Right lobe of liver (tissue), 6 donors: Measurements from ENCODE around the gene XRCC2. TPM values are rescaled to one million over a fixed set of nuclear protein-coding genes. Genes with fewer than 3 reads are reported as not detected.

Source experiments
- ATAC-seq, 4 donors: fragments of 200-7000 bp; cut with Tn5 transposase; one replicate each; pipeline ENCODE4 v1.9.1; 2020; ENCODE audit warnings: mild to moderate bottlenecking in 4 of 4, moderate library complexity in 4 of 4
- DNase-seq, 3 donors: peaks; one replicate each; pipeline ENCODE4 v3.0.0-alpha.2; 2020
- H3K27ac ChIP-seq, 3 donors: fragments of 200-600 bp; one replicate each; pipeline ENCODE4 v1.8.0; 2022
- H3K27me3 ChIP-seq, 2 donors: fragments of 200-600 bp; one replicate each; pipeline ENCODE4 v1.8.0; 2022
- H3K36me3 ChIP-seq, 4 donors: fragments of 200-600 bp; sonication (generic) in 1 of 4; one replicate each; pipeline versions ENCODE4 v1.5.1 to v1.8.0; 2017 to 2022; ENCODE audit warnings: control low read depth in 1 of 4
- H3K4me1 ChIP-seq, 4 donors: fragments of 200-600 bp; sonication (generic) in 1 of 4; one replicate each; pipeline versions ENCODE4 v1.5.1 to v1.8.0; 2017 to 2022; ENCODE audit warnings: control low read depth in 1 of 4
- H3K4me3 ChIP-seq, 3 donors: fragments of 200-600 bp; one replicate each; pipeline ENCODE4 v1.8.0; 2022
- H3K9me3 ChIP-seq, 4 donors: fragments of 200-600 bp; sonication (generic) in 1 of 4; one replicate each; pipeline versions ENCODE4 v1.5.1 to v1.8.0; 2017 to 2022; ENCODE audit warnings: control low read depth in 1 of 4
- POLR2A ChIP-seq: fragments of 450-650 bp; IDR thresholded peaks from one replicate; pipeline ENCODE4 v1.6.1; 2017; ENCODE audit warnings: antibody characterized with exemption, mild to moderate bottlenecking
- WGBS: methylation state at CpG from one replicate; pipeline ENCODE4 v1.1.6; 2018; ENCODE audit warnings: low coverage, low lambda C conversion rate; ENCODE audit not compliant: insufficient coverage; ENCODE audit errors: missing lambda C conversion rate; 5-methylcytosine and 5-hydroxymethylcytosine counted together
- intact Hi-C, 2 donors: fragments of 100-400 bp; cut with DNase I; formaldehyde crosslinking; loops; one replicate each; pipeline versions ENCODE4 v1.11.2 to v1.14.1; 2022
- total RNA-seq, 6 experiments: library from RNA; depleted of rRNA in 2 of 6; stranded (reverse); fragments of >200 nt in 2 of 6; fragmentation: NEBNext Ultra II Directional in 3 of 6; extraction: Animal tissue kit (Norgen Biotek cat#: 25700) in 3 of 6; gene quantifications; one replicate each; pipeline versions ENCODE4 v1.1.0 to v1.2.4, GENCODE V29; 2016 to 2023
- TF ChIP-seq, protein P1 (sequence below), 4 donors: fragments of 200-600 bp in 3 of 4; fragments of 450-650 bp in 1 of 4; IDR thresholded peaks; one replicate each; pipeline versions ENCODE4 v1.5.1 to v1.8.0; 2016 to 2022; ENCODE audit warnings: antibody characterized with exemption in 4 of 4, mild to moderate bottlenecking in 2 of 4
- donor health status: DM: no; HTN: yes; CAD: no.
- donor health status: DM: no; HTN: no; CAD: no.
- donor health status: DM: no; HTN: no; CAD: no.
- donor health status: DM: no; HTN: yes; CAD: no.
- donor health status: DM: no; HTN: yes; CAD: no.

Gene XRCC2
- total RNA-seq, 6 experiments from 2014 or later: 0.14 to 2.0 (median 0.20) TPM; not detected in 1

GRCh38 chr7:152672626-152673025 lies 3.3 kb downstream of the XRCC2 start:
- no peak overlapping the region for H3K4me3 ChIP-seq
- H3K9me3 ChIP-seq: no peaks in the 10 kb centered on the region
- no peak overlapping the region for H3K27ac ChIP-seq
- peaks cover 0 to 6% (median 0%) of the 10 kb centered on the region in 4 donors for H3K4me1 ChIP-seq
- WGBS: 100% methylated on average over 1 of the region's 1 CpG
- no peak for TF ChIP-seq POLR2A
- TF ChIP-seq, protein P1, sequence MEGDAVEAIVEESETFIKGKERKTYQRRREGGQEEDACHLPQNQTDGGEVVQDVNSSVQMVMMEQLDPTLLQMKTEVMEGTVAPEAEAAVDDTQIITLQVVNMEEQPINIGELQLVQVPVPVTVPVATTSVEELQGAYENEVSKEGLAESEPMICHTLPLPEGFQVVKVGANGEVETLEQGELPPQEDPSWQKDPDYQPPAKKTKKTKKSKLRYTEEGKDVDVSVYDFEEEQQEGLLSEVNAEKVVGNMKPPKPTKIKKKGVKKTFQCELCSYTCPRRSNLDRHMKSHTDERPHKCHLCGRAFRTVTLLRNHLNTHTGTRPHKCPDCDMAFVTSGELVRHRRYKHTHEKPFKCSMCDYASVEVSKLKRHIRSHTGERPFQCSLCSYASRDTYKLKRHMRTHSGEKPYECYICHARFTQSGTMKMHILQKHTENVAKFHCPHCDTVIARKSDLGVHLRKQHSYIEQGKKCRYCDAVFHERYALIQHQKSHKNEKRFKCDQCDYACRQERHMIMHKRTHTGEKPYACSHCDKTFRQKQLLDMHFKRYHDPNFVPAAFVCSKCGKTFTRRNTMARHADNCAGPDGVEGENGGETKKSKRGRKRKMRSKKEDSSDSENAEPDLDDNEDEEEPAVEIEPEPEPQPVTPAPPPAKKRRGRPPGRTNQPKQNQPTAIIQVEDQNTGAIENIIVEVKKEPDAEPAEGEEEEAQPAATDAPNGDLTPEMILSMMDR (IDR thresholded peaks at IDR 0.05): no peak
- no peaks in the 10 kb centered on the region for H3K36me3 ChIP-seq
- ATAC-seq (no peak), DNase-seq (no peak)
- H3K27me3 ChIP-seq: no peaks in the 10 kb centered on the region
- intact Hi-C loops: no loop called here

DNA sequence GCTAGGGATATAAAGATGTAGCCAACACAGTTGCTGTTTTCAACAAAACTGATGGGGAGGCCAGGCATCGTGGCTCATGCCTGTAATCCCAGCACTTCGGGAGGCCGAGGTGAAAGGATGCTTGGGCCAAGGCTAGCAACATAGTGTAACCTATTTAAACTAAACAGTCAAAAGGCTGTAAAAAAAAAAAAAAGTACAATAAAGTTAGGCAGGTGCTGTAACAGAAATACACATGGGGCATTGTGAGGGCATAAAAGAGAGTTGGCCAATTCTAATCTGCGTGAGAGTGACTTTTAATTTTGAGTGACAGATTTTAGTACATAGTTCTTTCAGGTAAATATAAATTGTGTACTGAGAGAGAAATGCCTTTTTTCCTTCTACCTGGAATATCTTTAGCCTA lies 6.2 kb downstream of the XRCC2 start:
- Histone ChIP-seq H3K9me3 (no peaks in the 10 kb centered on the region), H3K4me1 (no peaks in the 10 kb centered on the region), H3K27ac (no peak overlapping the region), H3K36me3 (no peaks in the 10 kb centered on the region), H3K27me3 (no peaks in the 10 kb centered on the region), H3K4me3 (no peak overlapping the region)
- intact Hi-C loops: no loop called here
- TF ChIP-seq, protein P1 (IDR thresholded peaks at IDR 0.05): no peak
- TF ChIP-seq POLR2A: no peak
- WGBS: 93% methylated on average over 3 of the region's 4 CpGs
- ATAC-seq (no peak), DNase-seq (no peak)

- Histone ChIP-seq H3K4me3 (no peak overlapping the region), H3K36me3 (no peaks in the 10 kb centered on the region), H3K4me1 (no peaks in the 10 kb centered on the region), H3K27me3 (no peaks in the 10 kb centered on the region), H3K27ac (no peak overlapping the region), H3K9me3 (no peaks in the 10 kb centered on the region)
- intact Hi-C loops: no loop called here
- DNase-seq: no peak
- 100% methylated on average over 1 of the region's 1 CpG for WGBS
- no peak for ATAC-seq
- TF ChIP-seq POLR2A: no peak
- TF ChIP-seq, protein P1 (IDR thresholded peaks at IDR 0.05): no peak
These were observed 7.0 kb downstream of the XRCC2 start for GRCh38 chr7:152668975-152669374.

DNA sequence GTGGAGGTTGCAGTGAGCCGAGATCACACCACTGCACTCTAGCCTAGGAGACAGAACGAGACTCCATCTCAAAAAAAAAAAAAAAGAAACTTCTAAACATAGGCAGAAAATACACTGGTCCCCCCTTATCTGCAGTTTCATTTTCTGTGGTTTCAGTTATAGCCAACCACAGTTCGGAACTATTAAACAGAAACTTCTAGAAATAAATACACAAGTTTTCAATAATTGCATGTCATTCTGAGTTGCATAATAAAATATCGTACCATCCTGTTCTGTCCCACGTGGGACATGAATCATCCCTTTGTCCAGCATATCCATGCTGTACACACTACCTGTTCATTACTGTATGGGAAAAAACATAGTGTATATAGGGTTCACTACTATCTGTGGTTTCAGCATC lies 8.0 kb downstream of the XRCC2 start:
- Histone ChIP-seq H3K27me3 (no peaks in the 10 kb centered on the region), H3K9me3 (no peaks in the 10 kb centered on the region), H3K36me3 (no peaks in the 10 kb centered on the region), H3K27ac (no peak overlapping the region), H3K4me1 (no peaks in the 10 kb centered on the region), H3K4me3 (no peak overlapping the region)
- TF ChIP-seq, protein P1 (IDR thresholded peaks at IDR 0.05): no peak
- TF ChIP-seq POLR2A: no peak
- WGBS: 81% methylated on average over 5 of the region's 5 CpGs
- intact Hi-C loops: no loop called here
- no peak for DNase-seq
- no peak for ATAC-seq

DNA sequence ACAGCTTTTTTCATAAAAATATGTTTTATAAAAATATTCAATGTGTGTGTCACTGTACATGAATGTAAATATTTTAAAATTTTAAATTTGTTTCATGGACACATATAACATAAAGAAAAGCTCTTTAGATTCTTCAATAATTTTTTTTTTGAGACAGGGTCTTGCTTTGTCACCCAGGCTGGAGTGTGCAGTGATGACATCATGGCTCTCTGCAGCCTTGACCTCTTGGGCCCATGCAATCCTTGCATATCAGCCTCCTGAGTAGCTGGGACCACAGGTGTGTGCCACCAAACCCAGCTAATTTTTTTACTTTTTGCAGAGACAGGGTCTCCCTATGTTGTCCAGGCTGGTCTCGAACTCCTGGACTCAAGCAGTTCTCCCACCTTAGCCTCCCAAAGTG lies 9.9 kb downstream of the XRCC2 start:
- Histone ChIP-seq H3K27me3 (no peaks in the 10 kb centered on the region), H3K4me3 (no peak overlapping the region), H3K9me3 (no peaks in the 10 kb centered on the region), H3K27ac (no peak overlapping the region), H3K36me3 (no peaks in the 10 kb centered on the region), H3K4me1 (no peaks in the 10 kb centered on the region)
- intact Hi-C loops: no loop called here
- ATAC-seq: no peak
- no peak for DNase-seq
- WGBS: 75% methylated on average over 1 of the region's 1 CpG
- TF ChIP-seq, protein P1 (IDR thresholded peaks at IDR 0.05): no peak
- TF ChIP-seq POLR2A: no peak
